GM19463 (cell line): ENCODE results near the gene SLC6A6.

ENCODE experiments used
- ATAC-seq: cut with Tn5 transposase; IDR thresholded peaks from one replicate; pipeline ENCODE4 v1.9.1; 2021; ENCODE audit warnings: mild to moderate bottlenecking, moderate library complexity; ENCODE audit not compliant: unreplicated experiment

The SLC6A6 gene

GRCh38 chr3:14464521-14464920 lies 62.1 kb downstream of the SLC6A6 start:
- no peak for ATAC-seq

GRCh38 chr3:14465425-14465824 lies 63.0 kb downstream of the SLC6A6 start:
- no peak for ATAC-seq

- ATAC-seq: no peak
Measured at GRCh38 chr3:14466179-14466903, 63.9 kb downstream of the SLC6A6 start.

- ATAC-seq: no peak
Measured at GRCh38 chr3:14467814-14468620, 65.6 kb downstream of the SLC6A6 start.

GRCh38 chr3:14468621-14468981 lies 66.2 kb downstream of the SLC6A6 start:
- ATAC-seq: no peak

- ATAC-seq: no peak
Measured at GRCh38 chr3:14470461-14470860, 68.1 kb downstream of the SLC6A6 start.

GRCh38 chr3:14471016-14471415 lies 68.6 kb downstream of the SLC6A6 start:
- no peak for ATAC-seq

GRCh38 chr3:14471690-14472089 lies 69.3 kb downstream of the SLC6A6 start:
- ATAC-seq: no peak

GRCh38 chr3:14472471-14473351 lies 70.3 kb downstream of the SLC6A6 start:
- ATAC-seq: no peak

- ATAC-seq: no peak
Measured at GRCh38 chr3:14473411-14473891, 71.0 kb downstream of the SLC6A6 start.

GRCh38 chr3:14474363-14475081 lies 72.1 kb downstream of the SLC6A6 start:
- ATAC-seq: no peak

- no peak for ATAC-seq
Measured at GRCh38 chr3:14475621-14476020, 73.2 kb downstream of the SLC6A6 start.

GRCh38 chr3:14476583-14477265 lies 74.3 kb downstream of the SLC6A6 start:
- ATAC-seq: no peak

- ATAC-seq: no peak
Measured at GRCh38 chr3:14477311-14477935, 75.0 kb downstream of the SLC6A6 start.

- ATAC-seq: no peak
Measured at GRCh38 chr3:14478956-14479550, 76.6 kb downstream of the SLC6A6 start.

- ATAC-seq: no peak
Measured at GRCh38 chr3:14479591-14479990, 77.2 kb downstream of the SLC6A6 start.

- no peak for ATAC-seq
Measured at GRCh38 chr3:14480207-14481017, 78.0 kb downstream of the SLC6A6 start.

GRCh38 chr3:14481018-14481645 lies 78.7 kb downstream of the SLC6A6 start:
- no peak for ATAC-seq
